Calu3 (cell line): Measurements from ENCODE around the gene SDR42E2. TPM values are rescaled to one million over a fixed set of nuclear protein-coding genes. Genes with fewer than 3 reads are reported as not detected.
A peak's percentile ranks its signal among the peaks of the same experiment; 100 is the strongest.

ENCODE experiments used
- BruUV-seq: library from RNA; stranded (reverse); fragments of 400-500 nt; replicated peaks from 2 replicates; lab custom pipeline; 2021; lab: Mats Ljungman, UMichigan
- CTCF ChIA-PET: fragments of 300-600 bp; sonication (Branson Sonifier 250); formaldehyde crosslinking; loops from one replicate; lab custom pipeline; 2022; ENCODE audit warnings: antibody characterized with exemption; lab: Charles Lee
- DNase-seq: peaks from one replicate; pipeline ENCODE4 v3.0.0; 2022
- H3K27ac Mint-ChIP-seq: one replicate; pipeline ENCODE4 v1.8.0; 2022; ENCODE audit warnings: mixed read lengths; ENCODE audit not compliant: unreplicated experiment
- H3K27me3 Mint-ChIP-seq: one replicate; pipeline ENCODE4 v1.8.0; 2022; ENCODE audit warnings: mixed read lengths; ENCODE audit not compliant: unreplicated experiment
- H3K36me3 Mint-ChIP-seq: one replicate; pipeline ENCODE4 v1.8.0; 2022; ENCODE audit warnings: mild to moderate bottlenecking, moderate library complexity, mixed read lengths; ENCODE audit not compliant: insufficient read depth, unreplicated experiment
- H3K4me1 Mint-ChIP-seq: one replicate; pipeline ENCODE4 v1.8.0; 2022; ENCODE audit warnings: mild to moderate bottlenecking, low read depth, mixed read lengths; ENCODE audit not compliant: unreplicated experiment
- H3K4me3 Mint-ChIP-seq: one replicate; pipeline ENCODE4 v1.8.0; 2022; ENCODE audit warnings: mild to moderate bottlenecking, low read depth, moderate library complexity, mixed read lengths; ENCODE audit not compliant: unreplicated experiment
- H3K9me3 Mint-ChIP-seq: one replicate; pipeline ENCODE4 v1.8.0; 2022; ENCODE audit warnings: low read depth, mixed read lengths; ENCODE audit not compliant: unreplicated experiment
- intact Hi-C: fragments of 100-400 bp; cut with micrococcal nuclease; formaldehyde crosslinking; loops from one replicate; pipeline ENCODE4 v1.10.0; 2022; ENCODE audit not compliant: unreplicated experiment
- total RNA-seq: library from RNA; stranded (reverse); gene quantifications from 2 replicates; pipeline ENCODE4 v1.2.3, GENCODE V29; 2022
- TF ChIP-seq, protein P1 (sequence below): fragments of 200-600 bp; IDR thresholded peaks from one replicate; pipeline ENCODE4 v1.8.0; 2022; ENCODE audit warnings: antibody characterized with exemption; ENCODE audit not compliant: unreplicated experiment

SDR42E2 gene
- total RNA-seq, 1 experiment from 2014 or later, result not detected

DNA sequence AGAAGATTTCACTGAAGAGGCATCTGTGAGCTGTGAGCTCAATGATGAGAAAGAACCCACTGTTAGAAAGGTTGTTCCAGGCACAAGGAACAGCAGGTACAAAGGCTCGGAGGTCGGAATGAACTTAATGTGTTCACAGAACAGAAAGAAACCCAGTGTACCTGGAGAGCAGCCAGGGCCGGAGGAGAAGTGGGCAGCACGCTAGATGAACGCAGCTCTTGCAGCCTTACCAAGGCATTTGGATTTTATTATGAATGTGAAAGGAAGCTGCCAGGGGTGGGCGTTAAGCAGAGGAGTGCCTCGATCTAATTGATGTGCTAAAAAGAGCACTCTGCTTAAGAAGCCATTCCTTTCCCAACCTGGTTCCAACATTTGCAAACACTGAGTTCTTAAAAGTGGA, 62.8 kb downstream of the SDR42E2 start:
- no peaks in the 10 kb centered on the region for H3K9me3 Mint-ChIP-seq
- no TSS peak for BruUV-seq
- no peak overlapping the region for H3K27ac Mint-ChIP-seq
- DNase-seq, result no peak
- CTCF ChIA-PET, result interaction anchor here (0.6 kb wide), 1 partner anchor 126 kb away, joined by 10 read pairs; no protein-coding TSS in a partner anchor
- no peaks in the 10 kb centered on the region for H3K27me3 Mint-ChIP-seq
- TF ChIP-seq, protein P1, sequence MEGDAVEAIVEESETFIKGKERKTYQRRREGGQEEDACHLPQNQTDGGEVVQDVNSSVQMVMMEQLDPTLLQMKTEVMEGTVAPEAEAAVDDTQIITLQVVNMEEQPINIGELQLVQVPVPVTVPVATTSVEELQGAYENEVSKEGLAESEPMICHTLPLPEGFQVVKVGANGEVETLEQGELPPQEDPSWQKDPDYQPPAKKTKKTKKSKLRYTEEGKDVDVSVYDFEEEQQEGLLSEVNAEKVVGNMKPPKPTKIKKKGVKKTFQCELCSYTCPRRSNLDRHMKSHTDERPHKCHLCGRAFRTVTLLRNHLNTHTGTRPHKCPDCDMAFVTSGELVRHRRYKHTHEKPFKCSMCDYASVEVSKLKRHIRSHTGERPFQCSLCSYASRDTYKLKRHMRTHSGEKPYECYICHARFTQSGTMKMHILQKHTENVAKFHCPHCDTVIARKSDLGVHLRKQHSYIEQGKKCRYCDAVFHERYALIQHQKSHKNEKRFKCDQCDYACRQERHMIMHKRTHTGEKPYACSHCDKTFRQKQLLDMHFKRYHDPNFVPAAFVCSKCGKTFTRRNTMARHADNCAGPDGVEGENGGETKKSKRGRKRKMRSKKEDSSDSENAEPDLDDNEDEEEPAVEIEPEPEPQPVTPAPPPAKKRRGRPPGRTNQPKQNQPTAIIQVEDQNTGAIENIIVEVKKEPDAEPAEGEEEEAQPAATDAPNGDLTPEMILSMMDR, result no peak
- H3K4me3 Mint-ChIP-seq, result no peak overlapping the region
- H3K36me3 Mint-ChIP-seq, result peaks cover 11% of the 10 kb centered on the region
- H3K4me1 Mint-ChIP-seq, result no peaks in the 10 kb centered on the region
- intact Hi-C loops, result no loop called here

DNA sequence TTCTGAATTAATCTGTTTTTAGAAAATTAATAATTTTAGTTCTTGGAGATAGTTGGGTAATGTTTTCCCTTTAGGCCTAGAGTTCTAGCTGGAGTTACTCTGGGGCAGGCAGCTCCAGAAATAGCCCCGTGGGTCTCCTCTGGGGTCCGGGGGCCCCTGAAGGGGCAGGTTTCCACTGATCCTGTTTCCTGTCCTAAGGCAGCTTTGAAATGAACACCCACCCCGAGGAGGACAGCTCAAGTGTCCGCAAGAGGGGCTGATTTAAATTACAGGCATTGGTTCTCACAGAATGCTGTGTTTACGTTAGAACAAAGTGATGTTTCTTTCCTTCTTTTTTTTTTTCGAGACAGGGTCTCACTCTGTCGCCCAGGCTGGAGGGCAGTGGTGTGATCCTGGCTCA, 67.6 kb downstream of the SDR42E2 start:
- TF ChIP-seq, protein P1, result no peak
- Mint-ChIP-seq H3K36me3 (peaks cover 22% of the 10 kb centered on the region), H3K27me3 (no peaks in the 10 kb centered on the region), H3K4me1 (peaks cover 14% of the 10 kb centered on the region), H3K9me3 (no peaks in the 10 kb centered on the region), H3K27ac (no peak overlapping the region), H3K4me3 (no peak overlapping the region)
- CTCF ChIA-PET, result no interaction called here
- BruUV-seq, result no TSS peak
- no peak for DNase-seq
- intact Hi-C loops, result loop anchor here (5.0 kb wide), 1 partner anchor 33 kb away; no protein-coding TSS in a partner anchor

DNA sequence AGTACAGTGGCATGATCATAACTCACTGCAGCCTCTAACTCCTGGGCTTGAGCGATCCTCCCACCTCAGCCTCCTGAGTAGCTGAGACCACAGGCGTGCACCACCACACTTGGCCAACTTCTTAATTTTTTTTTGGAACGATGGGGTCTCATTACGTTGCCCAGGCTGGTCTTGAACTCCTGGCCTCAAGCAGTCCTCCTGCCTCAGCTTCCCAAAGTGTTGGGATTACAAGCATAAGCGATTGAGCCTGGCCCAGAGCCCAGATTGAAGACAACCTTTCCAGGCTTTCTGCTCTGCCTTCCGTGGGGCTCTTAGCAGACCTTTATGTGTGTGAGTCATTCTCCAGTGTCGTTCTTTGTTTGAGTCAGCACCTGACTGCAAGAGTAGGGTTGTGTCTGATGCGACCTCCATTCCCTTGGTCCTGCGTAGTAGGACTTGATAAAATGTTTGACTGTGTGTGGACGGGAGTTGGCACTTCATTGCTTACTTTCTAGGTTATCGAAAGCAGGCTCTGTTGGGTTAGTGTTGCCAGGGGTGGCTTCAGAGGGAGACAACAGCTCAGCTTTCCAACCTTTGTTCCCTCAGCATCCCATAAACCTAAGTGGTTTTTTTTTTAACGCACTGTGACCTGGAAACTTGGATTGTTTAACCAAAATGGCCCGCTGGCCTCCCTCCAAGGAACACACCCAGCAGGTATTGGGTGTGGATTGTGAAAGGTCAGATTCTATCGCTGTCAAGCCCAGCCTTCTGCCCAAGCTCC, 70.2 kb downstream of the SDR42E2 start:
- H3K27ac Mint-ChIP-seq, result peak overlapping the region; percentile 96
- CTCF ChIA-PET, result interaction anchor here (0.6 to 1.0 kb wide), 3 partner anchors 24 to 1445 kb away, joined by 3 to 4 read pairs (median 3); no protein-coding TSS in a partner anchor
- BruUV-seq, result no TSS peak
- TF ChIP-seq, protein P1, result no peak
- peak; percentile 84 for DNase-seq
- intact Hi-C loops, result loop anchor here (5.0 kb wide), 1 partner anchor 35 kb away; no protein-coding TSS in a partner anchor
- H3K9me3 Mint-ChIP-seq, result no peaks in the 10 kb centered on the region
- H3K4me3 Mint-ChIP-seq, result peak overlapping the region; percentile 64
- H3K4me1 Mint-ChIP-seq, result peaks cover 22% of the 10 kb centered on the region
- peaks cover 22% of the 10 kb centered on the region for H3K36me3 Mint-ChIP-seq
- no peaks in the 10 kb centered on the region for H3K27me3 Mint-ChIP-seq

DNA sequence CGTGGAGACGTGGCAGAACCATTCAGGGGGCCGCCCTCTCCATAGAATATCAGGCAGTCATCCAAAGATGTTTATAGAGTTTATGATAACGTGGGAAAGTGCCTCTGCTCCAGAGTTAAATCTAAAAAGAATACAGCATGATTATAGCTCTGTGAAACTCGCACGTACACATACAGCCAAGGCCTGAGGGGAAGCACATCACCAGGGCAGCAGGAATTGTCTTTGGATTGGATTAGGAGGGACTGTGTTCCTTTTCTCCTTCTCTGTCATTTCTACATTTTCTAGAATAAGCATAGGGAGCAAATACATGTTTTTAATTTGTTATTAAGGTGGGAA, 70.7 kb downstream of the SDR42E2 start:
- H3K36me3 Mint-ChIP-seq, result peaks cover 25% of the 10 kb centered on the region
- peaks cover 22% of the 10 kb centered on the region for H3K4me1 Mint-ChIP-seq
- H3K9me3 Mint-ChIP-seq, result no peaks in the 10 kb centered on the region
- peak overlapping the region; percentile 96 for H3K27ac Mint-ChIP-seq
- no peaks in the 10 kb centered on the region for H3K27me3 Mint-ChIP-seq
- intact Hi-C loops, result loop anchor here (5.0 kb wide), 1 partner anchor 36 kb away; no protein-coding TSS in a partner anchor
- peak overlapping the region; percentile 64 for H3K4me3 Mint-ChIP-seq
- CTCF ChIA-PET, result interaction anchor here (1.0 kb wide), 1 partner anchor 37 kb away, joined by 3 read pairs; no protein-coding TSS in a partner anchor
- TF ChIP-seq, protein P1, result no peak
- no TSS peak for BruUV-seq
- no peak for DNase-seq
